Peyer's patch (tissue), 4 donors: ENCODE results near the gene MRPL10.

Source experiments
- POLR2A ChIP-seq, 2 donors: fragments of 450-650 bp; IDR thresholded peaks; one replicate each; pipeline ENCODE4 v1.5.1; 2017; ENCODE audit warnings: antibody characterized with exemption in 2 of 2, mild to moderate bottlenecking in 2 of 2, moderate library complexity in 2 of 2
- TF ChIP-seq, protein P1 (sequence below), 6 experiments: fragments of 450-650 bp in 4 of 6; fragments of 200-600 bp in 2 of 6; sonication (generic) in 1 of 6; IDR thresholded peaks; one replicate each; pipeline ENCODE4 v1.5.1; 2017 to 2019; ENCODE audit warnings: antibody characterized with exemption in 6 of 6, mild to moderate bottlenecking in 3 of 6, moderate library complexity in 1 of 6

GRCh38 chr17:47792457-47792856 lies 38.9 kb downstream of the MRPL10 start:
- TF ChIP-seq, protein P1, sequence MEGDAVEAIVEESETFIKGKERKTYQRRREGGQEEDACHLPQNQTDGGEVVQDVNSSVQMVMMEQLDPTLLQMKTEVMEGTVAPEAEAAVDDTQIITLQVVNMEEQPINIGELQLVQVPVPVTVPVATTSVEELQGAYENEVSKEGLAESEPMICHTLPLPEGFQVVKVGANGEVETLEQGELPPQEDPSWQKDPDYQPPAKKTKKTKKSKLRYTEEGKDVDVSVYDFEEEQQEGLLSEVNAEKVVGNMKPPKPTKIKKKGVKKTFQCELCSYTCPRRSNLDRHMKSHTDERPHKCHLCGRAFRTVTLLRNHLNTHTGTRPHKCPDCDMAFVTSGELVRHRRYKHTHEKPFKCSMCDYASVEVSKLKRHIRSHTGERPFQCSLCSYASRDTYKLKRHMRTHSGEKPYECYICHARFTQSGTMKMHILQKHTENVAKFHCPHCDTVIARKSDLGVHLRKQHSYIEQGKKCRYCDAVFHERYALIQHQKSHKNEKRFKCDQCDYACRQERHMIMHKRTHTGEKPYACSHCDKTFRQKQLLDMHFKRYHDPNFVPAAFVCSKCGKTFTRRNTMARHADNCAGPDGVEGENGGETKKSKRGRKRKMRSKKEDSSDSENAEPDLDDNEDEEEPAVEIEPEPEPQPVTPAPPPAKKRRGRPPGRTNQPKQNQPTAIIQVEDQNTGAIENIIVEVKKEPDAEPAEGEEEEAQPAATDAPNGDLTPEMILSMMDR (IDR thresholded peaks at IDR 0.05), result no peak
- no peak for TF ChIP-seq POLR2A (IDR thresholded peaks at IDR 0.05)
